Measurements from ENCODE around the gene RIMS3.

Gene RIMS3

DNA sequence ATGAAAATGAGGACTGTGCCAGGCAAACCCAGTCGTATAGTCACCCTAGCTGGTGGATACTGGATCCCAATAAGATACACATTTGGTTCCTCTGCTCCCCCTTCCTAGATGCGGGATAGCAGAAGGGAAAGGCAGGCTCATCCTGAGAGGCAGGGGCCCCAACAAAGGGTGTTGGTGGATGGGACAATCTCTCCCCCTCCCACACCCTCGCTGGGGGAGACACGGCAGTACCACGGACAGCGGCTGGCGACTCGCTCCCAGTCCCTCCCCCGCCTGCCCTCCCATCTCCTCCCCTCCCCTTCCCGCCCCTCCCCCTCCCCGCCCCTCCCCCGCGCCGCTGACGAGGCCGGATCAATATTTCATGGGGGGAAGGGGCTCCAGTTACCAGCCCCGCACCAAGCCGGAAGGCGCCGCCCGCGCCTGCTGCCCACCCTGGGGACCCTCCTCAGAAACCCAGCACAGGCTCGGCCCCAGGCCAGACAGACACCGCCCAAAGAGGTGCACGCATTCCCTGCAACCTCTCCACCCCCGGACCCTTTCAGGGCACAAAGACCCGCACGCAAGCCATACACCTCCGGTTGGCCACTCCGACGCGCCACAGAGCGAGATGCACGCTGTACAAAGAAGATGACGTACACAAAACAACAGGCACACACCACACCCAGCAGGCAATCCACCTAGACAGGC is 11.5 kb downstream of the RIMS3 start:
- in situ Hi-C loops (cut with MboI; ENCODE audit: low sequenced_read_pairs), result no loop called here

DNA sequence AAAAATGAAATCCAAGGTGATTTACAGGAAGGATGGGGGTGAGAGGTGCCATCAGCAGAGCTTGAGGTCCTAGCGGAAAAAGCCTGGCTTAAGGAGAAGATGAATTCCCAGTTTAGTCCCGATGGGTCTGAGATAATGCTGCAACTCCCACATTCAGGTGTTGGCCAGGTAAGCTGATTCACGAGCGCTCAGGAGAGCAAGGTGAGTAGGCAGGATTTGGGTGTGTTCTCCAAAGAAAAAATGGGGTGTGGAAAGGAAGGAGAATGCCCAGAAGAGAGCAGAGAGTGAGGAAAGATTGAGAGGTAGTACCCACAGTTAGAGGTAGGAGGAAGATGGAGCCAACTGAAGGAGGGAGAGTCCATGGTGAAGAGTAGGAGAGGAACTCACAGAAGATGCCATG is 12.5 kb downstream of the RIMS3 start:
- in situ Hi-C loops (cut with MboI; ENCODE audit: low sequenced_read_pairs), result no loop called here

DNA sequence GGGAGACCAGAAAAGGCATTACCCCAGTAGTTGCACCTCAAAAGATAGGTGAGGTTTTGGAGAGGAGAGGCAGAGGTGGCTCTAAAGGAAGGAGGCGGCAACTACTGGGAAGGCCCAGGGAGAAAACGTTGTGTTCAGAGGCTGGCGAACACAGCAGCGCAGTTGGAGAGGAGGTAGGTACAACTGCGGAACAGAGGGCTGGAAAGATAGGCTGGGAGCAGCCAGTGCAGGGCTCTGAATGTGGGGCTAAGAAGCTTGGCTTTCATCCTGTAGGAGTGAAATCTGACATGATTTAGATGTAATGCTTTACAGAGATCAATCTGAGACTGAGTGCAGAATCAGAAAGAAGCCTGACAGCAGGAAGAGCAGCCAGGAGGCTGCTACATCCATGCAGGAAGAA is 13.0 kb downstream of the RIMS3 start:
- in situ Hi-C loops (cut with MboI; ENCODE audit: low sequenced_read_pairs), result no loop called here

DNA sequence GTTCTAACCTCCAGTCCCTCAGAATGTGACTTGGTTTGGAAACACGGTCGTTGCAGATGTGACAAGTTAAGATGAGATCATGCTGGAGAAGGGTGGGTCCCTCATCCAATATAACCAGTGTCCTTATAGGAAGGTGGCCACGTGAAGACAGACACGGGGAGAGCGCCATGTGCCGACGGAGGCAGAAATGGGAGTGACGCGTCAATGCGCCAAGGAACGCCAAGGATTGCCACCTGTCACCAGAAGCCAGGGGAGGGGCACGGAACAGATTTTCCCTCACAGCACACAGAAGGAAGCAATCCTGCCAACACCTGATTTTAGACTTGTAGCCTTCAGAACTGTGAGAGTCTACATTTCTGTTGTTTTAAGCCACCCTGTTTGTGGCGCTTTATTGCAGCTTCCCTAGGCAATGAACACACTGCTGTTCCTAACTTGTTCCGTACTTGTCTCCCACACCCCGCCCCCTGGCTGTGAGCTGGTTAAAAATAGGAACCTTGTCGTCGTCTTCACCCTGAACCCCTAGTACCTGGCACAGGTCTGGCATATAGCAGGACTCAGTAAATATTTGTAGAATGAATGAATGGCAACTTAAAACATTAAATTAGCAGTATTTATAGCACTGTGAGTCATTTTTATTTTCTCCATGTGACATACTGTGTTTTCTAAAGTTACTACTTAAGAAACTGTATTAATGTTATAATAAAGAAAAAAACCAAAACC is 14.2 kb downstream of the RIMS3 start:
- in situ Hi-C loops (cut with MboI; ENCODE audit: low sequenced_read_pairs), result no loop called here

DNA sequence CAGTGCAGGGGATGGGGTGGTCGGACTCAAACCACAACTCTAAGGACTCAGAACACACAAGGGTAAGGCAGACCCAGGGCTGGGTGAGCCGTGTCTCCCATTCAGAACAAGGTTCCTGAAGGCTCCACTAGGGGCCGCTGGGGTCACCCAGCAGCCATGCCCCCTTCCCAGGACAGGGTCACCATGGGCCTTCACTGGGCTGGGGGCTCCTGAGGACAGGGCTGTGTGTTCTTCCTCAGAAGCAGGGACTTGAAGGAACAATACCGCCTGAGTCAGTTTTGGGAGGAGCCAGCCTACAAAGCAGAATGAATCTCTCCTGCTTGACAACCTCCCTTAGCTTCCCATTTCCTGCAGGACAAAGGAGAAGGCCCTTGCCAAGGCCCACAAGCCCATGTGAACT is 15.4 kb downstream of the RIMS3 start:
- in situ Hi-C loops (cut with MboI; ENCODE audit: low sequenced_read_pairs), result no loop called here

DNA sequence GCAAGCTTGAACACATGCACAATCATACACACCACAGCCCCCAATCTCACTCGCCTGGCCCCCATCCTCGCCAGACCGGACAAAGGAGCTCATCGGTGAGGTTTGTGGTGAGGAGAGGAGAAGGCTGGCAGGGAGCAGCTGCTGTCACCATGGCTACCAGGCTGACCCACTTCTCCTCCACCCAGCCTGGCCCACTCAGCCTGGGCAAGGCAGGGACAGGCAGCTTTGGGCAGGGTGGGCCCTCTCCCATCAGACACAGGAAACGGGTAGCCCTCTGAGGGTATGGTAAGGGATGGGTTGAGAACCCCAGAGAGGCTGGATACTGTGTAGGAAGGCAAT is 15.9 kb downstream of the RIMS3 start:
- in situ Hi-C loops (cut with MboI; ENCODE audit: low sequenced_read_pairs), result no loop called here

DNA sequence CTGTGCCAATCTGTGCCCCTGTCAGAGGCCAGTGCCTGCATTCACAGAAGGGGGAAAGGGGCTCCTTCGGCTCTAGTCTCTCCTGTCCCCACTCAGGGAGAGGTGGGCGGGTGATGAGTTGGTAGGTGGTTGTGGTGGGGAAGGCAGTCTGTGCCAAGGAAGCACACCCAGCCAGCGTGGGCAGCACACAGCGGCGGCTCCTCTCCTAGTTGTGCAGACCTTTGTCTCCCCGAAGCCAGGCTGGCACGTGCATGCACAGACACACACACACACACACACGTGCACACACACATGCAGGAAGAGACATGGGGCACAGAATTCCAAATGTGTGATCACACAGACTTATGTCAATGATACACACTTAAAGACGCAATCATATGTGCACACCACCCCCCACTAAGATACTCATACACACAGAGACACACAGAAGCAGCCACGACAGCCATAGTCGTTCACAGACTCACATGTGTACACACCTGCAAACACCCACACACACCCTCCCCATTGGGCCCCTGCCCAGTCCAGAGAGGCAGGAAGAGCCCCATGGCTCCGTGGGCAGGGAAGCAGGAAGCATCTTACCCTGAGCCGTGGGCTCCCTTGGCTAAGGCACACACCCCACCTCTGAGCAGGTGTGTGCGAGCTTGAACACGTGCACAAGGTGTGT is 16.4 kb downstream of the RIMS3 start:
- in situ Hi-C loops (cut with MboI; ENCODE audit: low sequenced_read_pairs), result no loop called here

DNA sequence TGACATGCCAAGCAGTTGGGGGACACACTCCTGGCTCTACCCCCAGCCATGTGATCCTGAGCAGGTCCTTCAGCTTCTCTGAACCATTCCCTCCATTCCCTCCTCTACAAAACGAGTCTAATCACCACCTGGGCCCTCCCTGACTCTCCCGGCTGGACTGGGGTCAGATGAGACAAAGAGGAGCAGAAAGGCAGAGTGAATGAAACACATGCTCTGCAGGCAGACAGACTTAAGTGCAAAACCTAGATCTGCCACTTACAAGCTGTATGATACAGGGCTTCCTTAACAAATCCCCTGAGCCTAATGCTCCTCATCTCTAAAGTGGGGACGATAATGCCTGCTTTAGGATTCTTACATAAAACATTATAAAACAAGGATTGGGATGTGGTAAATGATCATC is 17.3 kb downstream of the RIMS3 start:
- in situ Hi-C loops (cut with MboI; ENCODE audit: low sequenced_read_pairs), result no loop called here

DNA sequence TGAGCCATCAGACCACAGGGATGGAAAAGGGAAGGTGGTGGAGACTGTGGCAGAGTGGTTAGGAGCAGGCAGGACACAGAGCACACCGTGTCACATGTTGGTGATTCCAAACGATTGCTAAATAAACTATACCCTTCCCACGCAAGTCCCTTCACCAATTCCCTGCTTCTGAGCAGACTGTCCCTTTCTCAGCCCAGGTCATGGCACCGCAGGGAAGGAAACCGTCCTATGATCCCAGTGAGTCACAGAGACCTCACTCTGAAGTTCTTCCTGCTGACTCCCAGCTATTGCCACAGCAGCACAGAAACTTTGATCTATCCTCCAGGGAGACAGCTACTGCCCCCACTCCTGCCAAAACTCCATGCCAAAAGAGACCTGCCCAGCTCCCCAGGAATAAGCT is 19.2 kb downstream of the RIMS3 start:
- in situ Hi-C loops (cut with MboI; ENCODE audit: low sequenced_read_pairs), result no loop called here

DNA sequence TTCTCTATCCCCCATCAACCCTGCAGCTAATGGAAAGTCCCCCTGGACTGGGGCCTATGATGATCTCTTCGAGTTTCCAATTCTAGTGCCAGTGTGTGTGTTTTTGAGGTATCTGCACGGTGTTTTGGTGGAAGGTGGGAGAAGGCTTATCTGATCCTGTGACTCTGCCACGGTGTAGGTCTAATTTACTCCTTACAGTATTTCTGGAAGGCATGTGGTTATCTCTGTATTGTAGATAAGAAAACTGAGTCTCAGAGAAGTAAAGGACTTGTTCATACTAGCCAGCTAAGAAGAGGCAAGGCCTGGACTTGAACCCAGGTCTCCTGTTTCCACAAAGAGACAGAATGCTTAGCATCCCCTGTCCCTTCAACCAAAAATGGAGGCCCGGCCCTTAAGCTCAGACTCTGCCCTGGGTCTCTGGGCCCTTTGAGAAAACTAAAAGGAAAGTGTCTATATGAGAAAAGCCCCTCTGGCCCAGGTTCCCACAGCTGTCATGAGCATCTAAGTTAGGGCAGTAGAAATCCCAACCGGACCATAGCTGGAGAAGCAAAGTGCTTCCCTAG is 20.3 kb downstream of the RIMS3 start:
- in situ Hi-C loops (cut with MboI; ENCODE audit: low sequenced_read_pairs), result no loop called here

DNA sequence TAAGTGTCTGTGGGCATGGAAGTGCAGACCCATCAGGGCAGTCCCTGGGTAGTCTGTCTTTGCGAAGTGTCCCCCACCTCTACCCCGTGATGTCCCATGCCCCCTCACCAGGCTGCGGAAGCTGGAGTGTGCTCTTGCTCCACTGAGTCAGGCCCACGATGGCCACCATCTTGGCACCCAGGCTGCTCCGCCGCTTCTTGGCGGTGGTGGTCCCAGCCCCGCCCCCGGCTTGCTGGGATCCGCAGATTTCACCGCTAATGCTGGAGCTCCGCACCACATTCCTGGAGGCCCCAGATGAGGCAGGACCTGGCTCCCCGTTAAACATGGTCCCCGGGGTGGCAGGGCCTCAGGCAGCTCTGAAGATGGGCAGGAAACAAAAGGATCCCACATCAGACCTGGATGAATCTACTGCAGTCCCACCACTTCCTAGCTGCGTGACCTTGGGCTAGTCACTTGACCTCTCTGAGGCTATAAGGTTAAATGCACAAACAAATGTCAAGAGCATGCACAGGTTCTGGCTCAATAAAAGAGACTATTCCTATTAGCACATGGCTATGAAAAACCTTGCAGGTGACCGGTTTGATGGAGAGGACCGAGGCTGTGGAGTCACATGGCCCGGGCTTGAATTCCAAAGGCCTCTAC is 23.8 kb downstream of the RIMS3 start:
- in situ Hi-C loops (cut with MboI; ENCODE audit: low sequenced_read_pairs), result no loop called here

DNA sequence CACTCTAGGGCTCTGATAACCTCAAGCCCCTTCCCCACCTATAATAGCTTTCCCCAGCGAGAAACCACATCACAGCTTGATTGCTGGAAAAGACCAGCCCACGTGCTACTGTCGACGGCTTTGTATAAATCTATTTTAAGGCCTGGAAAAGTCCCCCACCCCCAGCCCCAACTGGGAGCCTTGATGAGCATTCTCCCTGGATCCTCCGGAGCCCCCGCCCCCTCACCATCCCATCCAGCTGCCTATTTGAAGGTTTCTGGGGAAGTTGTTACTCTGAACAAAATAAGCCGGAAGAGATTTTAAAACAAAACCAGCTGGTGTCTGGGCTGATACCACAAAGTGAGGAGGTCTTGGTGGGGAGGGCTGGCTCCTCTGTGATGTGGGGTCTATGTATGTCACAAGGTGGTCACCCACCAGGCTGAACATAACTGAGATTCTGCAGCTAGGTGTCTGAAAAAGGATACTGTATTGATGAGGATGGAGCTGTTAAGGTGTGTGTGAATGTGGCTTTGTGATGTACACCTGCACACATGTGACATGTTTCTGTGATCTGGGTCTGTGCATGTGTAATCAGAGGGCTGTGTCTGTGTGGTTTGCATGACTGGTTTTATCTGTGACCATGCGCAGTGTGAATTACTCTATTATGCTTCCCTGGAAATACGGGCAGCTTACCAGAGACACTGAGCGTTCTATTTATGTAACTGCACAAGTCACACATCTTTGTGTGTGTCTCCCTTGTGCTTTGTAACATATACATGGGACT is 25.0 kb downstream of the RIMS3 start:
- in situ Hi-C loops (cut with MboI; ENCODE audit: low sequenced_read_pairs), result no loop called here

DNA sequence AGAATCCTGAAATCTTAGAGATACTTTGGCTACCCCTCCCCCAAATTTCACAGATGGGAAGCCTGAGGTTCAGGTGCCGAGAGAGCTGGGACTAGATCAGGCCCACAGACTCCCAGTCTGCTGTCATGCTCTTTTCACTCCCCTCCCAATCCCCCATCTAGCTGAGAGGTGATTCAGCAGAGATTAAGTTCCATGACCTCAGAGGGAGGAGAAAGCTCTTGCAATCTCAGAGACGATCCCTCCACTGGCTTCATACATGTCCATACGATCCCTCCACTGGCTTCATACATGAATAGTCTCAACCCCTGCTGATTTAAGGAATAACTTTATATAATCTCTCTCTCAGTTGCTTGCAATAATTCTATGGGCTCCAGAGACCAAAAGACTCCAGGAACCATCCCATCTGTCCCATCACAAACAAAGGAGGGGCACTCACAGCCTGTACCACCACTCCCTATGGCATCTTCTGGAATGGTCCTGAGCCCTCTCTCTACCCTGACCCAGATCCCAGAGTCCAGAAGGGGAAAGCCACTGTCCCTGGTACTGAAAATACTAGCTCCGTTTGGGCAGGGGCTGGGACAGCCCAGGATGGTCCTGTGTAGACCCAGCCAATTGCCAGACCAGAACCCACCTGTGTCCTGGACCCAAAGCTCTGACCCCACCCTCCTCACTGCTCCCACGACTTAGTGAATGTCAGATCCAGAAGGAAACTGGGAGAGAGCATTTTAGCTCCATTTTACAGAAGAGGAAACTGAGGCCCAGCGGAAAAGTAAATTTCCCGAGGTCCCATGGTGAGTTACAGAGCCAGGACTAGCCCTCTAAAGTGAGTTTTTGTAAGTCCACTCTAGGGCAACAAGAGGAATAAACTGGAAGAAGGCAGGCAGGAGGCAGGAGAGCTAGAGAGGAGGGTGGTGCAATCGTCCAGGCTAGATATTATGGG is 27.1 kb downstream of the RIMS3 start:
- in situ Hi-C loops (cut with MboI; ENCODE audit: low sequenced_read_pairs), result no loop called here

DNA sequence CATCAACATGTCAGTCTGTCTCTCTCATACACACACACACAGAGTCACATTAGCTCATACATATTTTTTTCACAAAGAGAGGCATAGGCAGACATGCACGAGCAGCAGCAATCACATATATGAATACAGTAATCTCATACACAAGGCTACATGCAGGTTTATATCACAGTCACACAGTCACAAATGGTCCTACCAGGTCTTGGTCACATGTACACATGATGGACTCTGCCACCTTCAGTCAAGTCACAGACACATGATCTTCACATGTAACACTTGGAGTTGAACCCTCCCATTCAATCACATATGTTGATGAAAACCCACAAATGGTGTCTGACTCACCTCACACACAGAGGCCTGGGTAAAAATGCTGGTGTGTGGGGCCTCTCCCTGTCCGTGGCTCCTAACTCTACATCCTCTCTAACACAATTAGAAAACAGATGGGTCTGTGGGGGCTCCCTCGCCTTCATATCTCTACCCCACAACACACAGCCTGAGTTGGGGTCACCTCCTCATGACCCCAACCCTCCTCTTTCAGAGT is 27.9 kb downstream of the RIMS3 start:
- in situ Hi-C loops (cut with MboI; ENCODE audit: low sequenced_read_pairs), result no loop called here

DNA sequence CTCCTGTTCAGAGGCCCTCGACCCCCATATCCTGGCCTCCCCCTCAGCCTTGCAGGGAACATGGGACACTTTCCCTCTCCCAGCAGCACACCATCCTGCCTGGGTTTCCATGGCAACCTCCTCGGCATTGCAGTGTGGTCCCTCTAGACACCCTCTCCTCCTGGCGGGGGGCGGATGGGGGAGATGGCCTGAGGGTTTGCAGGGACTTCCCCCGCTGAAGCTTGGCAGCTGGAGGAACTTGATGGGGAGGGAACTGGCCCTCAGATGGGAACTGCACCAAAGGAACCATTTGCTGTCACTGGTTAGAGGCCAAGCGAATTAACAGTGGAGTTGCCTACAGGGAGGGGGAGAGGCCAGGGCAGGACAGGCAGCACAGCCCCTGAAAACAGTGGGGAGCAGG is 28.7 kb downstream of the RIMS3 start:
- in situ Hi-C loops (cut with MboI; ENCODE audit: low sequenced_read_pairs), result no loop called here

DNA sequence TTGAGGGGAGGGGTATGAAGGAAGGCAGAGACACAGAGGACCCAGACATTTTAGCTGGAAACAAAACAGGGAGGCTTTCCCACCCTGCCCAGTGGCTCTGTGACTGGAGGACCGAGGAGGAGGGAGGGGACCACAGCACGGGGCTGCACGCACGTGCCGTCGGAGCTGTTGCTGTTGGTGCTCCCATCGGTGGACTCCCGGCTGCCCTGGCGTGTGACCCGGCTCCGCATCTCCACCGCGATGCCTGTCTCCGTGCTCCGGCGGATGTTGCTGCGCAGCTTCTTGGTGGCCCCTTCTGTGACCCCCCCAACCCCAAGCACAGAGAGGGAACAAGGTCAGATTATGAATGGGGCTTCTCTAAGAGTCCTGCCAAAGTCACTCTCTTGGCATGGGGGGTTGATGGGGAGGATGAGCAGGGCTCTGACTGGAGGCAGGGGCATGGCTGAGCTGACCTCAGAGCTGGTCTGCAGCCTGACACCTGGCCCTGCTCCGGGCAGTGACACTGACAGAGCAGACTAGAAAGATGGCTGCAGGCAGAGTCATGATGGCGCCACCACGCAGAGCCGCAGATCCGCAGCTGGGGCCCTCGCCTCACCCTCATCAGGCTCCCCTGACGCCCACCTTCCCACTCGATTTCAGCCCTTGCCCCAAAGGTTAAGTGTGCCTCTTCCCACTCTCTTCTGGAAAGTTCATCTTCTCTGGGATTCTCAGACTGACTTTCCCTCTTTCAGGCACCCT is 29.6 kb downstream of the RIMS3 start:
- in situ Hi-C loops (cut with MboI; ENCODE audit: low sequenced_read_pairs), result no loop called here

DNA sequence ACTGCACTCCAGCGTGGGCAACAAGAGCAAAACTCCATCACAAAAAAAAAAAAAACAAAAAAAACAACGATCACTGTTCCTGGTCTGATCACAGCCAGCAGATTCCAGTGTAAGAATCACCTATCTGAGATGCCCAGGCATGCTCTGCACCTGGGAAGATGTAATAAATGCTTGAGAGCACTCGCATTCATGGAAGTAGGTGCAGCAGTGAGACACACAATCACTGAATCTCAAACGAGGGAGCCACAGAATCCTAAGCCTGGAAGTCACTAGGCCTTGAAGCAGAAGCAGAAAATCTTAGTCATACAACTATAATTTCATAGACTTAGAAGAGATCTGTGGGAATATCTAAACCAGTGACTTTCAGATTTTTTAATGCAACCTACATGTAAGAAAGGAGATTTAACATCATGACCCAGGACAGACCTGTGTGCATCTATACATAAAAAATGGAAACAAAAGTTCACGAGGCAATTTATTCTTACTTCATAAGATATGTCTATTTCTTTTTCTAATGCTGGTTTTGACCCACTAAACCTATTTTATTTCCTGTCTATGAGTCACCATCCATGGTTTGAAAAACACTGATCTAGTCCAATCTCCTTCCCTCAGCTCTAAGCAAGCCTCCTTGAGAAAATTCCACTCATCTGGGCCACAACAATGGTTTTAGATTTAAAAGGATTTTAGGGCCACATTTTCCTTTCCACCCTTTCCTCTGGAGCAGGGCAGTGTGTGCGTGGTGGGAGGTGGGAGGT is 30.4 kb downstream of the RIMS3 start:
- in situ Hi-C loops (cut with MboI; ENCODE audit: low sequenced_read_pairs), result no loop called here

DNA sequence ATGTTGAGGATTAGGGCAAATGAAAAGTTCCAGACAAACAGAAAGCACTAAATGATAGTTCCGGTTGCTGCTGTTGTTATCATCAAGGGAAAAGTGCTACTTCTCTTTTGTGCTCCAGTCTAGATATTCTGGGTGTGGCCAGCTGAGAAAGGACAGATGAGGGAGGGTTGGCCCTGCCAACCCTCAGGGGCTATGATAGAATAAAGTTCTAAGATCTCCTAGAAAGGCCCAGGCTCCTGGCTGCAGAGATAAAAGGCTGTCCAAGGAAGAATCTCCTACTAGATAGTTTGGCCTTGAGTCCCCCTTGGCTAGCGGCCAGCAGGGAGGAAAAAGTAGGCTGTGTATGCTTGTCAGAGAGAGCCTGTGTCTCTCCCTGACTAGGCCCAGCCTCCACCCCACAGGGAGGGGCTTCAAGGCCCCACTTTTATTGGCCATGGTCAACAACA is 31.5 kb downstream of the RIMS3 start:
- in situ Hi-C loops (cut with MboI; ENCODE audit: low sequenced_read_pairs), result no loop called here
